NCI-H460 (cell line): ENCODE results near the gene IL4I1. TPM values are rescaled to one million over a fixed set of nuclear protein-coding genes. Genes with fewer than 3 reads are reported as not detected.
A peak's percentile ranks its signal among the peaks of the same experiment; 100 is the strongest.

Source experiments
- DNase-seq: peaks from one replicate; pipeline ENCODE4 v3.0.0-alpha.2; 2016; ENCODE audit warnings: low read depth; ENCODE audit errors: extremely low read depth
- total RNA-seq: library from RNA; depleted of rRNA; stranded (reverse); fragments of >200 nt; shearing (Covaris generic); gene quantifications from 2 replicates; pipeline ENCODE4 v1.2.3, GENCODE V29; 2014

Gene IL4I1
- total RNA-seq, 1 experiment from 2014 or later, result not detected

- DNase-seq, result no peak
These were observed 40.8 kb downstream of the IL4I1 start for GRCh38 chr19:49855676-49856573.

DNA sequence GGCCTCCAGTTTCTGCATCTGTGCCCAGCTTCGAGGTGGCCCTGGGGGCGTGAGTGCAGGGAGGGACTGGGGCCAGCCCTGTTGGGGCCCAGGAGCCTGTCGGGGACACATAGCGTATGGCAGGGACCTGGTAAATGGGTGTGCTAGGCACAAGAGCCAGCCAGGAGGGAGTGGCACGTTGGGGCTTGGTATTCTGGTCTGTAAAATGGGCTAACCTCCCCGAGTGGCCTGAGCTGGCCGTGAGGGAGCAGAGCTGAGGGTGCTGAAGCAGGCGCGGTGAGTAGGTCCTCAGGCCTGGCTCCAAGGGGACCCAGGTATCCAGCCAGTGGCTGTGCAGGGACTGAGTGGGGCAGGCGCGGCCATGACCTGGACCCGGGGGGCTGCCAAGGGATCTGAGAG, 41.4 kb downstream of the IL4I1 start:
- DNase-seq, result no peak

DNA sequence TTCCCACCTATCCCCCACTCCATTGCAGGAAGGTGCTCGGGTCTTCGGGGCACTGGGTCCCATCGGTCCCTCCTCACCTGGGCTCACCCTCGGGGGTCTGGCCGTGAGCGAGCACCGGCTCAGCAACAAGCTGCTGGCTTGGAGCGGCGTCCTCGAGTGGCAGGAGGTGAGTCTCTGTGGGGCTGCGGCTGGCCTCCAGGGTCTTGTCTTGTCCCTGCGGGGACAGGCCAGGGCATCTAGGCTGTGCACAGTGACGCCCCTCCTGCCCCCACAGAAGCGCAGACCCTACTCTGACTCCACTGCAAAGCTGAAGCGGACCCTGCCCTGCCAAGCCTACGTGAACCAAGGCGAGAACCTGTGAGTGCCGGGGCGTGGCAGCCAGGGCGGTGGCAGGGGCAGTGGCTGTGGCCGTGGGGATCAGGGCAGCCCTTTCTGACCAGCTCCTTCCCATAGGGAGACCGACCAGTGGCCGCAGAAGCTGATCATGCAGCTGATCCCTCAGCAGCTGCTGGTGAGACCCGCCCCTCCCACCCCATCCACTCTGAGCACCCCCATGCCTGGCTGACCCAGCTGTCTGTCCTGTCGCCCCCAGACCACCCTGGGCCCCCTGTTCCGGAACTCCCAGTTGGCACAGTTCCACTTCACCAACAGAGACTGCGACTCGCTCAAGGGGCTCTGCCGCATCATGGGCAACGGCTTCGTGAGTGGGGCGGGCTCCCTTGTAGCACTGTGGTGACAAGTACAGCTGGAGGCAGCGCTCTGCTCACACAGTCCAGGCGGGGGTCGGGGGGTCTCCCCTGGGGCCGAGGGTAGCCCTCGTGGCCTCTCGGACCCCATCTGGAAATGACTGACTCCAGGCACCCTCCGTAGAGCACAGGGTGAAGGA, 42.1 kb downstream of the IL4I1 start:
- no peak for DNase-seq

GRCh38 chr19:49853852-49854377, 42.8 kb downstream of the IL4I1 start:
- DNase-seq, result no peak

- DNase-seq, result no peak
These were observed 44.0 kb downstream of the IL4I1 start for GRCh38 chr19:49852631-49853126.

DNA sequence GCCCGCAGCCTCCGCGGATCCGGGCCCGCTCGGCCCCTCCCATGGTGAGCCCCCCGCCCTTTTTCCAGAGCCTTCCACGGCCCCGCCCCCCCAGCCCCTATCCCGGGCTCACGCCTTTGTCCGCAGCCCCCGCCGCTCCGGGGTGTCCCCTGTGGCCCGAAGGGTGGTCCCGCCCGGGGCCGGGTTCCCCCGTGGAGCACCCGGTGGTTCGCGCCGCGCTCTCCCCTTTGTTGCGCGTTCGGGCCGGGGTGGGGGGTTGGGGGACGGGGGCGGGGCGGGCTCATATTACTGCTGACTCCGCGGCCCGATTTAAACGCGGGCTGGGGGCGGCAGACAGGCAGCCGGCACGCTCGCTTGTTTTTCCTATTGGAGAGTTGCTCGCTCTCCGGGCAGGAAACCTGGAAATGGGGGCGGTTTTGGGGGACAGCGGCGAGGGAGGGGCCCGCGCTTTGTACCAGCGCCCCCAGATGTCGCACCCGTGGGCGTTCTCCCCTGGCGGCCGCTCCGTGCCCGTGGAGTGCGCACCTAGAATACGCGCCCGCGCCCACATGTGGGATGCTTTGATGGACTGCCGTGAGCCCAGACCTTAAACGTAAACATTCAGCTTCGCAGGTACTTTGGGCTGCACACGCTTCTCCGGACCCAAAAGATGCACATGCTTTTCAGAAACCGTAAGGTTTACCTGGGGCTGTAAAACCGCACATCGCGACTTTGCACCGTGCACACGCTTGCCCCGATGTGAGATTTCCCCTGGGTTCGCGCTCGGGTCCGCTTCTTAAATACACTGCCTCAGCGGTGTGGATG, 45.0 kb downstream of the IL4I1 start:
- no peak for DNase-seq

DNA sequence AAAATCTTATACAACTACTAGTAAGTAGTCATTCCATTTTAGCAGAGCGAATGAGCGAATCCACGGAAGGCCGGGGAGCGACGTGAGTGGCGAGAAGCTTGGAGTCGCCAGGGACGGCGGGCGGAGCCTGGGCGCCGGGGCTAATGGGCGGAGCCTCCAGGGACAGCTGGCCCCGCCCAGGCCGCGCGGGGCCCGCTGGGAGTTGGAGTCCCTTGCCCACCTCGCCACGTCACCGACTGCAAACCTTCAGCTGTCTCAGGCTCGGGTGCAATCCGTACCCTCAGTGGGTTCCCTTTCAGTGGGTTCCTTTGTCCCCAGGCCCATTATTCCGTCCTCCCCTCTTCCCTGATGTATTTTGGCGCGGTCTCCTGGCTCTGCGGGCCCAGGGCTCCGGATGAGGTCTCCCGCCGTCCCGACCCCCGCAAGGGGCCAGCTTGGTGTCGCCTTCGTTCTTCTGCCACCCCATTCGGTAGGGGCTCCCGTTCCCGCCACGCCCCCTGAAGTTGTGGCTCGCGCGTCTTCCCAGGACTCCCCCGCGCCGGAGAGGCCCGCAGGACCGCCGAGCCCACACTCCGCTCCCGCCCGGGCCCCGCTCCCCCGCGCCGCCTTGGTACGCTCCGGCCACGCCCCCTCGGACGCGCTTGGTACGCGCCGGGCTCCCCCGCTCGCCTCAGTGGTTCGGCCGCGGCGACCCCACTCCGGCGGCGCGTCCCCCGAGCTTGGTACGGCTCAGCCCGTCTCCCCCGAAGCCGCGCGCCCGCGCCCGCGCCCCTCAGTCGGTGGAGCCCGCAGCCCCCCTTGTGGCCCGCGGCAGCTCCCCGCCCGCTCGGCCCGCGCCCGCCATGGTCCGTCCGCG, 46.0 kb downstream of the IL4I1 start, which contains the start of gene PTOV1:
Gene PTOV1 (plus strand): TSS at position 673 of the 856 bp plus-strand sequence.
- DNase-seq, result peak; percentile 83

DNA sequence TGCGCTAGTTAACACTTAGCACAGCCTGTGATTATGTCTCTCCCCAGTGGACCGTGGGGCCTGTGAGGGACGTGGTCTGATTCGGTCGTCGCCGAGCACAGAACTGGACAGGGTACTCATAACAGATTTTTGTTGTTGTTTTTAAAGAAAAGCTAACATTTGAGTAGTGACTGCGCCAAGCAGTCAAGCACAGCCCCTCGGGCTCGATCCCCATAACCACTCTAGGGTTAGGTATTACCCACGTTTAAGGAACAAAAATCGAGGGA, 46.5 kb downstream of the IL4I1 start:
- DNase-seq, result no peak

DNA sequence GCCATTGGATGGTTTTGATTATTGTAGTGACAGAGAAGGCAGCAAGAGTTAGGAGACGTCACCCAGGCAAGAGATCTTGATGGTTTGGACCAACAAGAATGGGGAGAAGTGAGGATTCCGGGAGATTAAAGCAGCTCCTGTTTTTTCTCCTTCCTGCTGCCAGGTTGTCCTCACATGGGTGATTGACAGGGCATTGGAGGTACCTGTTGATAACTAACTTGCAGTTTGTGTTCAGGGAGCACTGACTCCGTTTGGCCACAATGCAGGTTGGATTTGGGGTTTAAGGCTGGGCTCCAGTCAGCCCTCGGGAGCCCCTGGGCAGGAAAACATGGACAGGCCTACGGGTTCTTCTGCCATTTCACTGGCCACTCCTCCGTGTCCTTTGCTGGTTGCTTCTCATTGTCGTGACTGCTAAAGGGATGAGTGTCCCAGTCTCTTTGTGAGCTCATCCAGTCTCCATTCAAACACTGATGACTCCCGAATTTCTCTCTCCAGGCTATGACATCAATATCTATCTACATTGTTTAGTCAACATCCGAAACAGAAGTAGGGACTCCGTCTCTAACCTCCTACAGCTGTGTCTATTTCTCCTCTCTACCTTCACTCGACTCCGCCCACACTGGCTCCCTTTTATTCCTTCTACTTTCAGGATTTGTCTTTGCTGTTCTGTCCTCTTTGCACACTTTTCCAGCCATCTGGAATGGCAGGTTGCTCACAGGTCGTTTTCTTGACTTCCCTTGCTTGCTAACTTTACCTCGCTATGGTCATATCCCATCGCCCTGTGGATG, 47.1 kb downstream of the IL4I1 start:
- no peak for DNase-seq

DNA sequence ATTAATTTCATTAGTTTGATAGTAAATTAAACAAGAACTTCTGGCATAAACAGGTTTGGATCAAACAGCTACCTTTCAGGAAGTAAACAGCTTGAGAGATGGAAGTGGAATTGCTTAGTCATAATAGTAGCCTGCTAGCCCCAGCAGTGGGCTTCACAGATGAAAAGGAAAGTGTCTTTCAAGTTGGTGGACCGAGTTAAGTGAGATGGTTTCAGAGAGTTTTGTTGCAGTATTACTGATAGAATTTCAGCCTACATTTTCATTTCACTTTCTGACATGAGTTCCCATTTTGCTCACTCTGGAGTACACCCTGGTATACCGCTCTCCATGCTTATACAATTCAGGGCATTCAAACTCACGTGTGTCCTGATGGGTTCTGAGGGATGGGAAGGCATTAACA, 47.7 kb downstream of the IL4I1 start:
- DNase-seq, result no peak

DNA sequence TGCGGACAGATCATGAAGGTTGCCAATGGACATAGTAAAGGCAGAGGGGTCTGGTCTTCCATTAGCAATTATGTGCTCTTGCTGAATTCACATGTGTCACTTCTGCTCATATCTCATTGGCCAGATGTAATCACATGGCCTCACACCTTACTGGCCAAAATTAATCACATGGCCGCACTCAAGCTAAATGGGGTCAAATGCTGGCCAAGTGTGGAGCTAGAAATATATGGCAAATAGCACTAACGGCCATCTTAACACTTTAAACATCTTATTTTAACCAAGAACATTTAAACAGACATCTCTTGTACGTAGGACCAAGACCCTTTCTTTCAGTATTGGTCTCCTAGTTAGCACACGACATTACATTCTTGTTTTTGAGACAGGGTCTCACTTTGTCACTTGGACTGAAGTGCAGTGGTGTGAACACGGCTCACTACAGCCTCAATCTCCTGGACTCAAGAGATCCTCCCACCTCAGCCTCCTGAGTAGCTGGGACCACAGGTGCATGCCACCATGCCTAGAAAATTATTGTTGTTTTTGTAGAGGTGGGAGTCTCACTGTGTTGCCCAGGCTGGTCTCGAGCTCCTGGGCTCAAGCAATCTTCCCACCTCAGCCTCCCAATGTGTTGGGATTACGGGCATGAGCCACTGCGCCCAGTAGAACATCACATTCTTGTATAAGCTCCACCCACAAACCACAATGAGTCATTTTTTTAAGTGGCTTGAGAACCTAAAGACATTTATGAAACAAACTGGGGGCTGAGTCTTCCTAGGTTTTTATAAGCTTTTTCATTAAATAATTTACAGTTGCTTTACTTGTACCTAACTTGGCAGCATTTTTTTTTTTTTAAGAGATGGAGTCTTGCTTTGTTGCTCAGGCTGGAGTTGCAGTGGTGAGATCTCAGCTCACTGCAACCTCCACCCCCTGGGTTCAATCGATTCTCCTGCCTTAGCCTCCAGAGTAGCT, 48.7 kb downstream of the IL4I1 start:
- DNase-seq, result no peak

DNA sequence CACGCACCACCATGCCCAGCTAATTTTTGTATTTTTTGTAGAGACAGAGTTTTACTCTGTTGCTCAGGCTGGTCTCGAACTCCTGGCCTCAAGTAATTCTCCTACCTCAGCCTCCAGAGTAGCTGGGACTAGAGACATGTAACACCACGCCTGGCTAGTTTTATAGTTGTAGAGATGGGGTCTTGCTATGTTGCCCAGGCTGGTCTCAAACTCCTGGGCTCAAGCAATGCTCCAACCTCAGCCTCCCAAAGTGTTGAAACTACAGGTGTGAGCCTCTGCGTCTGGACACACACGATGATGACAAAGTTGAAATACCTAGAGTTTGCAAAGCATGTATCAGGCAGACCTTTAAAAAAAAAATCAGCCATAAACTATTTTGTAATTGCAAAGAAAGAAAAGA, 50.3 kb downstream of the IL4I1 start:
- DNase-seq, result no peak

DNA sequence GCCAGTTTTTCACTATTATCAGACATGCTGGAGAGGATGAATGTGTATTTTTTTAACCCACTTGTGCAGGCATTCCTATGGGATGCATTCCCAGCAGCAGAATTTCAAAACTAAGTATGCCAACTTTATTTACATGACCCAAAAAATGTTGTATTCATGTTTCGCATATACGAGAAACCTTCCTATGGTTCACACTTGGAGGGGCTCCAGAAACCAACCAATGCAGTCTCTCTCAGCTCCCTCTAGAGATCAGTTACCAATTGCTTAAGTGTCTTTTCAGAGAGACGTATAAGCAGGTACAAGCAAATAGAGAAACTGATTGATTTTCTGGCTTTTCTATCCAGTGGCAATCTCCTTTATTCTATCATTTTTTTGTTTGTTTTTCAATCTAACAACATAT, 51.3 kb downstream of the IL4I1 start:
- no peak for DNase-seq

- no peak for DNase-seq
These were observed 52.3 kb downstream of the IL4I1 start for GRCh38 chr19:49844138-49845095.

- no peak for DNase-seq
These were observed 53.4 kb downstream of the IL4I1 start for GRCh38 chr19:49843265-49843664.

DNA sequence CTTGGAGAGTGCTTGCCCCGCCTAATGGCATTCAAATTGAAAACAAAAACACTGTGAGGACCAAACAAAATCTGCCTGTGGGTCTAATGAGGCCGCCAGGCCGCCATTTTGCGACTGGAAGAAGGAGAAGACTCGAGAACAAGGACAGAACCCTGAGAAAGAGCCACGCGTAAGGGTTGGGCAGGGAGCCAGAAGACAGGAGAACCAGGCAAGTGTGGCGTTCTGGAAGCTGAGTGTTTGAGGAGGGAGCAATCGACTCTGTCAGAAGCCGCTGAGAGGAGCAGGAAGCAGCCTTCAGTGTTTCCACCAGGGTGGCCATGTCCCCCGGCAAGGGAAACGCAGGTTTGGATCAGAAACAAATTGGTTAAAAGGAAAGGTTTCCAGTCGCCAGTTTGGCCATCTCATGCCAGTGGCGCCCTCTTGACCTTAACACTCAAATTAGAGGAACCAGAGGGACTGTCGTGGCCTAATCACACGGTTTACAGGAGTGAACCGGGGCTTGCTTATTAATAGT, 55.9 kb downstream of the IL4I1 start:
- no peak for DNase-seq
